ENCODE data around the gene TENM3.

The TENM3 gene

DNA sequence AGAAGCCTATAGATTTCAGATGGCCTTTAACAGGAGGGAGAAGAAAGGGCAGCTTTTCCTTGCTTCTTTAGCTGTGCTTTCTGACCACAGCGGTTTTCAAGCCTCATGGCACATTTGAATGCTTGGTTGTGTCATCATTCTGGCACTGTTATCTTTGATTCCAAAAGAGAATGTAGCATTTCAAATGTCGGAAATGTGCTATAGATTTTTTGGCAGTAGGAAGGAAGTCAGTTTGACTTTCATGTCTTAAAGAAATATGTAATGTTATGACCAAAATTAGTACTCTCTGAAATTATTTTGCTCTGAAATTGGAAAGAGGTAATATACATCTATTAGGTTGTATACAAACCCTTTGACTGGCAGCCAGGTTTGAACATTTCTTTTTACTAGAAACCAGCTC lies 171.9 kb downstream of the TENM3 start:
- Mint-ChIP-seq H3K36me3 (ENCODE audit: low read depth) (peaks cover 44% of the 10 kb centered on the region), H3K27ac (no peak overlapping the region), H3K4me3 (no peak overlapping the region), H3K9me3 (peaks cover 28% of the 10 kb centered on the region), H3K27me3 (ENCODE audit: low read depth) (no peaks in the 10 kb centered on the region), H3K4me1 (peaks cover 14% of the 10 kb centered on the region)
- TF ChIP-seq CTCF (IDR thresholded peaks at IDR 0.05; ENCODE audit: unreplicated experiment in 3 of 3) = no peak

DNA sequence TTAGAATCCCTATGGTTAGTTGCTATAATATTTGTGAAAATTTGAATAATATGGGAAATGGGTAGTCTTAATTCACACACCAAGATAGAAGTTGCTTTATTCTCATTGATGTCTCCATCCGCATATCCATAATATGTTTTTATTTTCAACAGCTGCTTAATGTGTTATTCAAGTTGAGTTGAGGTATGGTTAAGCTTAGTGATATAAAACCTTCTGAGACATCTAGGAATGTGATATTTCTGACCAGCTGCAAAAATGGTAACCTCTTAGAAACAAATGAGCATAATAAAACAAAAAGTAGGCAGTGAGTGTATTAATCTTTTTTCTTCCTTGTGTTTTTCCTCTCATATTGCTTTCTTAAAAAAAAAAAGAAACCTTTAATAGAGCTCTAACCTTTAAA lies 172.9 kb downstream of the TENM3 start:
- H3K9me3 Mint-ChIP-seq = peaks cover 28% of the 10 kb centered on the region
- peaks cover 38% of the 10 kb centered on the region for H3K36me3 Mint-ChIP-seq (ENCODE audit: low read depth)
- H3K4me3 Mint-ChIP-seq = no peak overlapping the region
- H3K4me1 Mint-ChIP-seq = peaks cover 14% of the 10 kb centered on the region
- no peak for TF ChIP-seq CTCF (IDR thresholded peaks at IDR 0.05; ENCODE audit: unreplicated experiment in 3 of 3)
- H3K27me3 Mint-ChIP-seq (ENCODE audit: low read depth) = no peaks in the 10 kb centered on the region
- H3K27ac Mint-ChIP-seq = peak overlapping the region in 2 of 3 experiments; percentile 52 to 67

DNA sequence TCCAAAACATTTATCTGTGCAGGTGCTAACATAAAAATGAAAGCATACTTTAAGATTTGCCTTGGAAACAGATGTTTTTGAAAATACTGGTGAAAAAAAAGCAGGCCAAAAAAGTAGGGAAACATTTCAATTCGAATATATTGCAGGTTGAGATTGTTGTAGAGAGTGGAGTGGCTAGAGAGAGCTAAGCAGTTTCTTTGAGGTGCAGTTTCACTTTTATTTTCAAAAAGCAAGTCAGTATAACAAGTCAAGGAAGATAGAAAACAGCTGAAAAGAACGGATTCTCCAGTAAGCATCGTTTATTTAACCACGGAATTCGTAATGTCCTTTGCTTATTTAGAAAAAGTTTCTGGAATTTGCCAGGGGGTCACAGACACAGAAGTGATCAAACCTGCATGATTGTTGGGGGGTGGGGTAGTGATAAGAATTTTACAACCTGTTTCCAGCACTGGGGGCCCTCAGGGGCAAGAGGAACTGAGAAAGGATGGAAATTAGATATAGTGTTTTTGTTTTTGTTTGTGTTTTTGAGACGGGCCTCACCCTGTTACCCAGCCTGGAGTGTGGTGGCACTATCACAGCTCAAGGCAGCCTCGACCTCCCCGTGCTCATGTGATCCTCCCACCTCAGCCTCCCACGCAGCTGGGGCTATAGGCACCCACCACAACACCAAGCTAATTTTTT lies 175.0 kb downstream of the TENM3 start:
- Mint-ChIP-seq H3K27me3 (ENCODE audit: low read depth) (no peaks in the 10 kb centered on the region), H3K27ac (peak overlapping the region in 2 of 3 experiments; percentile 3 to 46), H3K4me3 (peak overlapping the region in 1 of 3 experiments; percentile 11), H3K9me3 (peaks cover 15% of the 10 kb centered on the region), H3K4me1 (peaks cover 17% of the 10 kb centered on the region), H3K36me3 (ENCODE audit: low read depth) (peaks cover 20% of the 10 kb centered on the region)
- TF ChIP-seq CTCF (IDR thresholded peaks at IDR 0.05; ENCODE audit: unreplicated experiment in 3 of 3) = no peak

DNA sequence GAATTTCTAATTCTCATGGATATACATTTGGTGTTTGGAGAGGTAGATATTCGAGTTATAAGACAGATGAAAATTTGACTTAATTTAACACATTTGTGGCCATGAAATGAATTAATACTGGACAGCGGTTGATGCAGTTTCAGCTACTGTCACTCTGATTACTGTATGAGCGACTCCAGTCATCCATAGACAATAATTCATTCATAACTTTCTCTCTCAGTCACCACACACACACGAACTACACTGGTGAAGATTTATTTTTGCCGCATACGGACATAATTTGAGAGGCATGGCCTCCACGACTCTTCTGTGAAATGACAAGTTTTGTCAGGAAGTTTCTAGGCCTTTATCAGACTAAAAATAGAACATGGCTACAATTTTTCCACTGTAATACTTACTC lies 177.0 kb downstream of the TENM3 start:
- Mint-ChIP-seq H3K27ac (no peak overlapping the region), H3K4me1 (peaks cover 30% of the 10 kb centered on the region), H3K4me3 (no peak overlapping the region), H3K9me3 (peaks cover 5% of the 10 kb centered on the region), H3K27me3 (ENCODE audit: low read depth) (no peaks in the 10 kb centered on the region), H3K36me3 (ENCODE audit: low read depth) (peaks cover 8% of the 10 kb centered on the region)
- TF ChIP-seq CTCF (IDR thresholded peaks at IDR 0.05; ENCODE audit: unreplicated experiment in 3 of 3) = no peak

DNA sequence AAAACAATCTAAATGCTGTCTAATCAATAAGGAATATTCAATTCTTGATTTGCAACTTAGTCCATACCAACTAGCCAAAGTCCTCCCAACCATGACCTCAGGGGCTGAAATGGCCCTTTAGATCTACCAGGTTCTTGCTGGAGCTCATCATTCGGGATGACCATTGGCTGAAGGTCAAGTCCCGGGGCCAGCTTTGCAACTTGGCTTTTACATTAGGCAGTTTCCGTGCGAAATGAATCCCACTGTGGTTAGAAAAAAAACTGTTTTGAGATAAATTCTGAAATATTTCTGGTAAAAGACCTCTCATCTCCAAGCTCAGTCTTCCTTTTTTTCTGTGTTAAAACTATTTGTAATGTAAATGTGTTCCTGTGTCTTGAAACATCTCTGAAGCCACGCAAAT lies 178.6 kb downstream of the TENM3 start:
- H3K36me3 Mint-ChIP-seq (ENCODE audit: low read depth) = peaks cover 8% of the 10 kb centered on the region
- no peak overlapping the region for H3K4me3 Mint-ChIP-seq
- H3K27me3 Mint-ChIP-seq (ENCODE audit: low read depth) = no peaks in the 10 kb centered on the region
- TF ChIP-seq CTCF (IDR thresholded peaks at IDR 0.05; ENCODE audit: unreplicated experiment in 3 of 3) = no peak
- peaks cover 34% of the 10 kb centered on the region for H3K4me1 Mint-ChIP-seq
- H3K9me3 Mint-ChIP-seq = peaks cover 5% of the 10 kb centered on the region
- H3K27ac Mint-ChIP-seq = no peak overlapping the region

- Mint-ChIP-seq H3K4me1 (peaks cover 50% of the 10 kb centered on the region), H3K4me3 (no peak overlapping the region), H3K27me3 (ENCODE audit: low read depth) (no peaks in the 10 kb centered on the region), H3K9me3 (no peaks in the 10 kb centered on the region), H3K27ac (peak overlapping the region in 2 of 3 experiments; percentile 70 to 94), H3K36me3 (ENCODE audit: low read depth) (no peaks in the 10 kb centered on the region)
- no peak for TF ChIP-seq CTCF (IDR thresholded peaks at IDR 0.05; ENCODE audit: unreplicated experiment in 3 of 3)
Measured at GRCh38 chr4:182425302-182425701, 182.1 kb downstream of the TENM3 start.

Data from nephron (organoid).